Measurements from ENCODE around the gene IQGAP2.

The IQGAP2 gene

GRCh38 chr5:76485511-76485910 lies 82.4 kb downstream of the IQGAP2 start:
- Histone ChIP-seq H3K27me3 (ENCODE audit: control insufficient read depth in 2 of 2, insufficient read depth in 2 of 2, low read length in 2 of 2) (no peaks in the 10 kb centered on the region), H3K36me3 (ENCODE audit: control insufficient read depth in 2 of 2, insufficient read depth in 2 of 2, low read length in 2 of 2) (no peaks in the 10 kb centered on the region), H3K9ac (ENCODE audit: low read depth in 1 of 2, low read length in 2 of 2) (no peak overlapping the region), H3K27ac (ENCODE audit: low read depth in 2 of 2, low read length in 2 of 2) (no peak overlapping the region), H3K4me3 (ENCODE audit: low read length in 2 of 2) (no peak overlapping the region), H3K4me1 (ENCODE audit: control insufficient read depth in 2 of 2, insufficient read depth in 2 of 2, low read length in 2 of 2) (peaks cover 20 to 34% of the 10 kb centered on the region in 2 donors), H3K9me3 (ENCODE audit: control insufficient read depth in 2 of 2, low read length in 2 of 2) (no peaks in the 10 kb centered on the region)

- Histone ChIP-seq H3K27me3 (ENCODE audit: control insufficient read depth in 2 of 2, insufficient read depth in 2 of 2, low read length in 2 of 2) (no peaks in the 10 kb centered on the region), H3K4me1 (ENCODE audit: control insufficient read depth in 2 of 2, insufficient read depth in 2 of 2, low read length in 2 of 2) (peaks cover 21 to 41% of the 10 kb centered on the region in 2 donors)
Measured at GRCh38 chr5:76487386-76487785, 84.3 kb downstream of the IQGAP2 start.

GRCh38 chr5:76487821-76488220 lies 84.7 kb downstream of the IQGAP2 start:
- no peak overlapping the region for H3K9ac ChIP-seq (ENCODE audit: low read depth in 1 of 2, low read length in 2 of 2)
- no peak overlapping the region for H3K27ac ChIP-seq (ENCODE audit: low read depth in 2 of 2, low read length in 2 of 2)
- H3K4me3 ChIP-seq (ENCODE audit: low read length in 2 of 2), result no peak overlapping the region
- peaks cover 18 to 37% of the 10 kb centered on the region in 2 donors for H3K4me1 ChIP-seq (ENCODE audit: control insufficient read depth in 2 of 2, insufficient read depth in 2 of 2, low read length in 2 of 2)
- no peaks in the 10 kb centered on the region for H3K9me3 ChIP-seq (ENCODE audit: control insufficient read depth in 2 of 2, low read length in 2 of 2)
- no peaks in the 10 kb centered on the region for H3K36me3 ChIP-seq (ENCODE audit: control insufficient read depth in 2 of 2, insufficient read depth in 2 of 2, low read length in 2 of 2)
- H3K27me3 ChIP-seq (ENCODE audit: control insufficient read depth in 2 of 2, insufficient read depth in 2 of 2, low read length in 2 of 2), result no peaks in the 10 kb centered on the region

More at GRCh38 chr5:76487386-76487785, 84.3 kb downstream of the IQGAP2 start:
- no peaks in the 10 kb centered on the region for H3K9me3 ChIP-seq (ENCODE audit: control insufficient read depth in 2 of 2, low read length in 2 of 2)
- no peaks in the 10 kb centered on the region for H3K36me3 ChIP-seq (ENCODE audit: control insufficient read depth in 2 of 2, insufficient read depth in 2 of 2, low read length in 2 of 2)
- H3K27ac ChIP-seq (ENCODE audit: low read depth in 2 of 2, low read length in 2 of 2), result no peak overlapping the region
- no peak overlapping the region for H3K9ac ChIP-seq (ENCODE audit: low read depth in 1 of 2, low read length in 2 of 2)
- no peak overlapping the region for H3K4me3 ChIP-seq (ENCODE audit: low read length in 2 of 2)

GRCh38 chr5:76488969-76489368 lies 85.9 kb downstream of the IQGAP2 start:
- H3K4me3 ChIP-seq (ENCODE audit: low read length in 2 of 2), result no peak overlapping the region
- no peaks in the 10 kb centered on the region for H3K9me3 ChIP-seq (ENCODE audit: control insufficient read depth in 2 of 2, low read length in 2 of 2)
- no peaks in the 10 kb centered on the region for H3K36me3 ChIP-seq (ENCODE audit: control insufficient read depth in 2 of 2, insufficient read depth in 2 of 2, low read length in 2 of 2)
- H3K27me3 ChIP-seq (ENCODE audit: control insufficient read depth in 2 of 2, insufficient read depth in 2 of 2, low read length in 2 of 2), result no peaks in the 10 kb centered on the region
- no peak overlapping the region for H3K9ac ChIP-seq (ENCODE audit: low read depth in 1 of 2, low read length in 2 of 2)
- H3K4me1 ChIP-seq (ENCODE audit: control insufficient read depth in 2 of 2, insufficient read depth in 2 of 2, low read length in 2 of 2), result peaks cover 7 to 26% of the 10 kb centered on the region in 2 donors
- no peak overlapping the region for H3K27ac ChIP-seq (ENCODE audit: low read depth in 2 of 2, low read length in 2 of 2)

GRCh38 chr5:76489877-76490688 lies 87.0 kb downstream of the IQGAP2 start:
- no peaks in the 10 kb centered on the region for H3K9me3 ChIP-seq (ENCODE audit: control insufficient read depth in 2 of 2, low read length in 2 of 2)
- peak overlapping the region in 1 of 2 donors; percentile 16 for H3K27ac ChIP-seq (ENCODE audit: low read depth in 2 of 2, low read length in 2 of 2)
- H3K4me3 ChIP-seq (ENCODE audit: low read length in 2 of 2), result no peak overlapping the region
- H3K4me1 ChIP-seq (ENCODE audit: control insufficient read depth in 2 of 2, insufficient read depth in 2 of 2, low read length in 2 of 2), result peaks cover 5 to 17% of the 10 kb centered on the region in 2 donors
- H3K27me3 ChIP-seq (ENCODE audit: control insufficient read depth in 2 of 2, insufficient read depth in 2 of 2, low read length in 2 of 2), result no peaks in the 10 kb centered on the region
- no peak overlapping the region for H3K9ac ChIP-seq (ENCODE audit: low read depth in 1 of 2, low read length in 2 of 2)
- H3K36me3 ChIP-seq (ENCODE audit: control insufficient read depth in 2 of 2, insufficient read depth in 2 of 2, low read length in 2 of 2), result no peaks in the 10 kb centered on the region

GRCh38 chr5:76490960-76491359 lies 87.9 kb downstream of the IQGAP2 start:
- H3K9ac ChIP-seq (ENCODE audit: low read depth in 1 of 2, low read length in 2 of 2), result no peak overlapping the region
- H3K4me3 ChIP-seq (ENCODE audit: low read length in 2 of 2), result no peak overlapping the region
- H3K36me3 ChIP-seq (ENCODE audit: control insufficient read depth in 2 of 2, insufficient read depth in 2 of 2, low read length in 2 of 2), result no peaks in the 10 kb centered on the region
- no peaks in the 10 kb centered on the region for H3K9me3 ChIP-seq (ENCODE audit: control insufficient read depth in 2 of 2, low read length in 2 of 2)
- no peaks in the 10 kb centered on the region for H3K27me3 ChIP-seq (ENCODE audit: control insufficient read depth in 2 of 2, insufficient read depth in 2 of 2, low read length in 2 of 2)
- peaks cover 5 to 17% of the 10 kb centered on the region in 2 donors for H3K4me1 ChIP-seq (ENCODE audit: control insufficient read depth in 2 of 2, insufficient read depth in 2 of 2, low read length in 2 of 2)
- H3K27ac ChIP-seq (ENCODE audit: low read depth in 2 of 2, low read length in 2 of 2), result peak overlapping the region in 1 of 2 donors; percentile 16

- no peaks in the 10 kb centered on the region for H3K27me3 ChIP-seq (ENCODE audit: control insufficient read depth in 2 of 2, insufficient read depth in 2 of 2, low read length in 2 of 2)
- H3K36me3 ChIP-seq (ENCODE audit: control insufficient read depth in 2 of 2, insufficient read depth in 2 of 2, low read length in 2 of 2), result no peaks in the 10 kb centered on the region
- H3K27ac ChIP-seq (ENCODE audit: low read depth in 2 of 2, low read length in 2 of 2), result no peak overlapping the region
- H3K9me3 ChIP-seq (ENCODE audit: control insufficient read depth in 2 of 2, low read length in 2 of 2), result no peaks in the 10 kb centered on the region
- H3K4me3 ChIP-seq (ENCODE audit: low read length in 2 of 2), result no peak overlapping the region
- no peak overlapping the region for H3K9ac ChIP-seq (ENCODE audit: low read depth in 1 of 2, low read length in 2 of 2)
- peaks cover 5 to 23% of the 10 kb centered on the region in 2 donors for H3K4me1 ChIP-seq (ENCODE audit: control insufficient read depth in 2 of 2, insufficient read depth in 2 of 2, low read length in 2 of 2)
Measured at GRCh38 chr5:76492819-76493189, 89.7 kb downstream of the IQGAP2 start.

GRCh38 chr5:76493190-76493837 lies 90.2 kb downstream of the IQGAP2 start:
- Histone ChIP-seq H3K27ac (ENCODE audit: low read depth in 2 of 2, low read length in 2 of 2) (no peak overlapping the region), H3K36me3 (ENCODE audit: control insufficient read depth in 2 of 2, insufficient read depth in 2 of 2, low read length in 2 of 2) (no peaks in the 10 kb centered on the region), H3K4me1 (ENCODE audit: control insufficient read depth in 2 of 2, insufficient read depth in 2 of 2, low read length in 2 of 2) (peaks cover 5 to 23% of the 10 kb centered on the region in 2 donors), H3K27me3 (ENCODE audit: control insufficient read depth in 2 of 2, insufficient read depth in 2 of 2, low read length in 2 of 2) (no peaks in the 10 kb centered on the region), H3K9ac (ENCODE audit: low read depth in 1 of 2, low read length in 2 of 2) (no peak overlapping the region), H3K9me3 (ENCODE audit: control insufficient read depth in 2 of 2, low read length in 2 of 2) (no peaks in the 10 kb centered on the region), H3K4me3 (ENCODE audit: low read length in 2 of 2) (no peak overlapping the region)

GRCh38 chr5:76494201-76494600 lies 91.1 kb downstream of the IQGAP2 start:
- H3K9me3 ChIP-seq (ENCODE audit: control insufficient read depth in 2 of 2, low read length in 2 of 2), result no peaks in the 10 kb centered on the region
- no peak overlapping the region for H3K4me3 ChIP-seq (ENCODE audit: low read length in 2 of 2)
- no peaks in the 10 kb centered on the region for H3K27me3 ChIP-seq (ENCODE audit: control insufficient read depth in 2 of 2, insufficient read depth in 2 of 2, low read length in 2 of 2)
- peaks cover 5 to 26% of the 10 kb centered on the region in 2 donors for H3K4me1 ChIP-seq (ENCODE audit: control insufficient read depth in 2 of 2, insufficient read depth in 2 of 2, low read length in 2 of 2)
- H3K27ac ChIP-seq (ENCODE audit: low read depth in 2 of 2, low read length in 2 of 2), result no peak overlapping the region
- no peaks in the 10 kb centered on the region for H3K36me3 ChIP-seq (ENCODE audit: control insufficient read depth in 2 of 2, insufficient read depth in 2 of 2, low read length in 2 of 2)
- H3K9ac ChIP-seq (ENCODE audit: low read depth in 1 of 2, low read length in 2 of 2), result no peak overlapping the region

GRCh38 chr5:76495870-76496269 lies 92.8 kb downstream of the IQGAP2 start:
- no peaks in the 10 kb centered on the region for H3K36me3 ChIP-seq (ENCODE audit: control insufficient read depth in 2 of 2, insufficient read depth in 2 of 2, low read length in 2 of 2)
- no peak overlapping the region for H3K27ac ChIP-seq (ENCODE audit: low read depth in 2 of 2, low read length in 2 of 2)
- H3K9me3 ChIP-seq (ENCODE audit: control insufficient read depth in 2 of 2, low read length in 2 of 2), result no peaks in the 10 kb centered on the region
- peaks cover 2 to 19% of the 10 kb centered on the region in 2 donors for H3K4me1 ChIP-seq (ENCODE audit: control insufficient read depth in 2 of 2, insufficient read depth in 2 of 2, low read length in 2 of 2)
- H3K9ac ChIP-seq (ENCODE audit: low read depth in 1 of 2, low read length in 2 of 2), result no peak overlapping the region
- no peak overlapping the region for H3K4me3 ChIP-seq (ENCODE audit: low read length in 2 of 2)
- H3K27me3 ChIP-seq (ENCODE audit: control insufficient read depth in 2 of 2, insufficient read depth in 2 of 2, low read length in 2 of 2), result no peaks in the 10 kb centered on the region
